ELF-1 (cell line): ENCODE results near the gene ACO2.
"Not testable (repeated sequence)": the region's sequence is repeated elsewhere in the genome, so short reads cannot be mapped to it uniquely, and the experiment has no call there.

ENCODE experiments used
- DNase-seq: peaks from one replicate; pipeline ENCODE4 v3.0.0-alpha.2; 2016; ENCODE audit warnings: low read depth, low spot score

Gene ACO2

DNA sequence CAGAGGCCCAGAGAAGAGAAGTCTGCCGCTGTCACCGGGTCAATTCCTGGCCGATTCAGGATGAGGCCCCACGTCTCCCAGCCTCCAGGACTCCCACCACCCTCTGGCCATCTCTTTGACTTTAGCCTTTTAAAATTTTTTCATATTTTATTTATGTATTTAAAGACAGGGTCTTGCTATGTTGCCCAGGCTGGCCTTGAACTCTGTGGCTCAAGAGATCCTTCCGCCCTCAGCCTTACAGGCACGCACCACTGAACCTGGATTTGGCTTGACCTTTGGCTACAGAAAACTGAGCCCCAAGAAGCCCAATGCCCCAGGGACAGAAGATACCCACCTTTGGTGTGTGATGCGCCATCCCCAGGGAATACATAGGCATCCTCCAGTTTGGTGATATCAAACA is 71.4 kb downstream of the ACO2 start:
- no peak for DNase-seq

DNA sequence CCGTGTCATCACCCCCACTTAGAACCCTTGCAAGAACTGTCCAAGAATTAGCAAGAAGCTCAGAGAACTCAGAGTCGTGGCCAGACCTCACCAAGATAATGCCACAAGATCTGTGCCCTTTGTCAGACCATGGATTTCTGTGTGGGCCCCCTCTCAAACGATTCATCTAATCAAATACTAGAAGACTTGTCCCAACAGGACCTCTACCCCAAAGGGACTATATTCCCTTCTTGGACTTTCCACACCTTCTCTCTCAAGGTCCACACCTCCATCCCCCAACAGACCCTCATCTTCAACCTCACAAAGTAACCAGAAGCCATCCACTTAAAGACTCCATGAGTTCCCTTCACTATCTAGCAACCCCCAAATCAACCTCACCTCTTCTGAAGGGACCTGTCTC is 72.6 kb downstream of the ACO2 start:
- no peak for DNase-seq

DNA sequence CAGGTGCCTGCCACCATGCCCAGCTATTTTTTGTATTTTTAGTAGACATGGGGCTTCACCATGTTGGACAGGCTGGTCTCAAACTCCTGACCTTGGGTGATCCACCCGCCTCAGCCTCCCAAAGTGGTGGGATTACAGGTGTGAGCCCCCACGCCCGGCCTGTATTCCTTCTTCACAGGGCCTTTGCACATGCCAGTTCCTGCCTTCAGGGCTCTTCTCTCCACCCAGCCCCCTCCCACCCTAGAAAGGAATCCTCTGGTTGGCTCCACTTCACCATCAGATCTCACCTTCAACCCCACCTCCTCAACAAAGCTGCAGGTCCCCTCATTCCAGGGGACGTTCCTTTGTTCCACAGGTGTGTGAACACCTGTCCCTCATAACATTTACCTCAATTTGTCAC is 73.3 kb downstream of the ACO2 start:
- no peak for DNase-seq

DNA sequence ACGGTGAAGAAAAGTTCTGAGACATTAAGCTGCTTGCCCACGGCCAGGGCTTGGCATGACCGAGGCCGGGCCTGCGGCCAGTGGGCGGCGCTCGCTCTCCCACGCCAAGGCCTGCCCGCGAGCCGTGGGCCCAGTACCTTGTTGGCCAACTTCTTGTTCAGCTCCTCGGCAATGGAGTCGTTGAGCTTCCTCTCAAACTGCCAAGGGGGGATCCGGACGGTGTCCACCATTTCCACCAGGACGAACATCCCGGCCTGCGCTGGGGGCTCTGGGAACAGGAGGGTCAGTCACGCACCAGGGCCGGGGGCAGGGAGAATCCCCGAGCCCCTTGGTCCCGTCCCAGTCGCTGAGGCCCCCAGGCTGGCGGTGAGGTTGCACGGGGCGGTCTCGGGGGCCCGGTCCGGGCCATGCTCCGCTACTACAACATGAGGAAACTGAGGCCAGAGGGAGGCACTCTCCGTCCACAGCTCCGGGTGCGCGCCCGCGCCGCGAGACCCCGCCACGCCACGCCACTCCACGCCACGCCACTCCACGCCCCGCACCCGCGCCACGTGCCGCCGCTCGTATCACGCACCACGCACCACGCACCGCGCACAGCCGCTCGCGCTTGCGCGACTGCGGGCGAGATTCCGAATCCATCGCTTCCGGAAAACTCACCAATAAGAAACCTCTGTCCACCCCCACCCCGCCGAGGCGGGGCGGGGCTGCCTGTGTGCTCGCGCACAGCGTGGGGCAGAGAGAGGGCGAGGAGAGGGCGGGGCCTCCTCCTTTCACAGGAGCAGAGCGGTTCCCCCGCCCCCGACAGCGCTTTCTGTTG is 75.1 kb downstream of the ACO2 start, which contains the start of gene POLR3H:
POLR3H (minus strand) TSS at position 617 of the 817 bp plus-strand sequence; CDS start at position 248, 369 bp downstream.
- peak; percentile 58 for DNase-seq

DNA sequence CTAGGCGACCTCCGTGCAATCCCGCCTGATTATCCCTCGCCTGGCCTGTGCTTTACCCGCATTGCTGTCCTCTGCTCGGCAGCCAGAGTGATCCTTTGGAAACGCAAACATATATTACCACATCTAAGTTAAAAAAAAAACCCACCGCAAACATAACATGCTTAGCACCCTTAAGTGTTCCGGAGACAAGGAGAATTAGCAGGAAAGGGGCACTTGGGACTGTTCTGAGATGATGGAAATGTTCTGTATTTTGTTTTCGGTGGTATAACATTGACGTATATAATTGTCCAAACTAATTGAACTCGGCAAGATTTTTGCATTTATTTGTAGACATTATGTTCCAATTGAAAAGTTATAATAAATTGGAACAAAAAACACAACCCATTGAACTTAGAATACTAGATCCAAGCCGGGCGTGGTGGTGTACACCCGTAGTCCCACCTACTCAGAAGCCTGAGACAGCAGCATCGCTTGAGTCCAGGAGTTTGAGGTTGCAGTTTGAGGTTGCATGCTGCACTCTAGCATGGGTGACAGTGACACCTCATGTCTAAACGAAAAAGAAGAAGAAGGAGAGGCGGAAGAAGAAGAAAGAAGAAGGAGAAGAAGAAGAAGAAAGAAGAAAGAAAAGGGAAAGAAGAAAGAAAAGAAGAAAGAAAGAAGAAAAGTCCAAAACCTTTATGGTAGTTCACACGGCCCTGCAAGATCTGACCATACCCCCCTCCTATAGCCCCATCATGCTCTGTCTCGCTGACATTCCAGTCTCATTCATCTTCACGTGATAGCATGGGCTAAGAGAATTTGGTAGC is 76.0 kb downstream of the ACO2 start:
- DNase-seq, result peak; percentile 99

DNA sequence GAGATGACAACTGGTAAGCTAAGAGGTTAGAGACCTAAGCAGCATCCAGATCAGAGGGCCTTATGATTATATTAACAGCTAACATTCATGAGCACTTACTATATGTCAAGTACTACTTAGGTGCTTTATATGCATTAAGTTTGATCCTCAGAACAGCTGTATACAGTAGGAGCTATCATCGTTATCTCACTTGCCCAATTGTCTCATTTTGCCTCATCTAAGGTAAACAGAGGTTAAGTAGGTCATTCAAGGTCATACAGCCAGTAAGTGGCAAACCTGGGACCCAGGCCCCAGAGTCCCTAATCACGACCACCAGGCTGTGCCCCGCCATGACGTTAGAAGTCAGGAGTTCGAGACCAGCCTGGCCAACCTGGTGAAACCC is 79.9 kb downstream of the ACO2 start:
- no peak for DNase-seq

DNA sequence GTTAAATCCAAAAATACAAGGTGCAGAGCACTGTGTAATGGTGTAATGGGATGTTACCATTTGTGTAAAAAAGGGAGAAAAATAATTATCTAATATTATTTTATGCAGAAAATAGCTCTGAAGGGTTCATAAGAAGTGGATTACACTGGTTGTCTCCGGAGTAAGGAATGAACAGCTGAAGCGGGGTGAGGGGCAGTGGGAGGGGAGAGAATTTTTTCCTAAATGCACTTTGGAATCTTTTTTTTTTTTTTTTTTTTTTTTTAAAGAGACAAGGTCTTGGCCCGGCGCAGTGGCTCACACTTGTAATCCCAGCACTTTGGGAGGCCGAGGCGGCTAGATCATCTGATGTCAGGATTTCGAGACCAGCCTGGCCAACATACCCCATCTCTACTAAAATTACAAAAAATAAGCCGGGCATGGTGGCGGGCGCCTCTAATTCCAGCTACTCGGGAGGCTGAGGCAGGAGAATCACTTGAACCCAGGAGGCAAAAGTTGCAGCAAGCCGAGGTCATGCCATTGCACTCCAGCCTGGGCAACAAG is 82.1 kb downstream of the ACO2 start:
- no peak for DNase-seq

DNA sequence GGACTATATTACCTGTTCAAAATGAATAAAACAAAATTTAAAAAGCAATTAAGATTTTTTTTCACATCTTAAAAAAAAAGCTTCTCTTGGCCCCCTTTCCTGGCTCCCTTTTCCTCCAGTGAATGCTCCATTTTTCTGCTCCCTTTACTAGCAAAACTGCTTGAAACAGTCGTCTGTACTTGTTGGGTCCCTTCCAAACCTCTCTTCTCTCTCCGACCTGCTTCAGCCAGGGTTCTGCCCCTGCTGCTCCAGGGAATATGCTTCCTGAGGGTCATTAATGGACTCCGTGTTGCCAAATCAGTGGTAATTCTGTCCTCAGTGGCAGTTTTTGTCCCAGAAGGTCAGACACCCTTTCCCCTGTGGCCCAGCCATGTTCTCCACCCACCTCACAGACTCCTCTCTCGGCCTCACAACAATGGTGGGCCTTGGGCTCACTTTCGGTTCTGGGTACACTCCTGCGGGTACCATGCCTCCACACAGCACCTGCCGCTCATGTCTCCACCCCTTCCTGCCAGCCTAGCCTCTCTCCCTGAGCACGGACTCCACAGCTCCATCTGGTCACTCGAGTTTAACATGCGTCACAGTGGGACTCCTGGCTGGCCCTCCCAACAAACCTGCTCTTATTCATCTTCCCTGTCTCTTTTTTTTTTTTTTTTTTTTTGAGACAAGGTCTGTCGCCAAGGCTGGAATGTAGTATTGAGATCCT is 83.1 kb downstream of the ACO2 start:
- no peak for DNase-seq

DNA sequence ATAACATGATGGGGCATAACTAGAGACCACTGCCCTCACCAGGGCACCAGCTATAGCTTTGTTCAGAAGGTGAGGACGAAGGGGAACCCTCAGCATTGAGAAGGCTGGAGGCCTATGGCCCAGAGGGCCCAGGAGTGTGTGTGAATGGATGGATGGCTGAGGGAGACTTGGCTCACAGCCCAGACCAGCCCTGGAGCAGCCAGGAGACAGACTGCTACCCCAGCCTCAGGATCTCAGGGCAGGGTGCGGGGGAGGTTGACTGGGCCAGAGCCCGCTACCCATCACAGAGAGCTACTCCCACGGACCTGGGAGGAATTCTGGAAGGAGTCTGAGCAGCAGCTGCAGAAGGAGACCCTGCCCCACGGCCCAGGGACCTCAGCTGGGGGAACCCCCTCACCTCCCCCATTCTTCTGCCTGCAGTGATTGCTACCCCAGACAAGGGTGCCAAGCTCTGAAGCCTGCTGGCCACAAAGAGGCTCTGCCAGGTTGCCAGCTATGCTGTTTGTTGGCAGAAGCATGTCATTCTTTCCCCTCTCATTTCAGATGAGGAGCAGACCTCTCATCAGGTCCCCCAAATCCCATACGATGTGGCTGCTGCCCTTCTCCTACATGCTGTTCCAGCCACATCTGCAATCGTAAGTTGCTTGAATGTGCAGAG is 86.5 kb downstream of the ACO2 start:
- no peak for DNase-seq

DNA sequence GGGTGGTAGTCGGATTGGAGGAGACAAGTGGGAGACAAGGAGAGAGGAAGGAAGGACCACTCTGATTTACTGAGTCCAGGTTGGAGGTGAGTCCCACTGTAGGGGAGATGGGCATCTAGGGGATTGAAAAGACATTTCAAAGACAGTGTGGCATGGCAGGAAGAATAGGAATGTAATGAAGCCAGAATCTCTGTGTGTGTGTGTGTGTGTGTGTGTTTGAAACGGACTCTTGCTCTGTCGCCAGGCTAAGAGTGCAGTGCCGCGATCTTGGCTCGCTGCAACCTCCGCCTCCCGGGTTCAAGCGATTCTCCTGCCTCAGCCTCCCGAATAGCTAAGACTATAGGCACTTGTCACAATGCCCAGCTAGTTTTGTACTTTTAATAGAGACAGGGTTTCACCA is 87.6 kb downstream of the ACO2 start:
- no peak for DNase-seq

DNA sequence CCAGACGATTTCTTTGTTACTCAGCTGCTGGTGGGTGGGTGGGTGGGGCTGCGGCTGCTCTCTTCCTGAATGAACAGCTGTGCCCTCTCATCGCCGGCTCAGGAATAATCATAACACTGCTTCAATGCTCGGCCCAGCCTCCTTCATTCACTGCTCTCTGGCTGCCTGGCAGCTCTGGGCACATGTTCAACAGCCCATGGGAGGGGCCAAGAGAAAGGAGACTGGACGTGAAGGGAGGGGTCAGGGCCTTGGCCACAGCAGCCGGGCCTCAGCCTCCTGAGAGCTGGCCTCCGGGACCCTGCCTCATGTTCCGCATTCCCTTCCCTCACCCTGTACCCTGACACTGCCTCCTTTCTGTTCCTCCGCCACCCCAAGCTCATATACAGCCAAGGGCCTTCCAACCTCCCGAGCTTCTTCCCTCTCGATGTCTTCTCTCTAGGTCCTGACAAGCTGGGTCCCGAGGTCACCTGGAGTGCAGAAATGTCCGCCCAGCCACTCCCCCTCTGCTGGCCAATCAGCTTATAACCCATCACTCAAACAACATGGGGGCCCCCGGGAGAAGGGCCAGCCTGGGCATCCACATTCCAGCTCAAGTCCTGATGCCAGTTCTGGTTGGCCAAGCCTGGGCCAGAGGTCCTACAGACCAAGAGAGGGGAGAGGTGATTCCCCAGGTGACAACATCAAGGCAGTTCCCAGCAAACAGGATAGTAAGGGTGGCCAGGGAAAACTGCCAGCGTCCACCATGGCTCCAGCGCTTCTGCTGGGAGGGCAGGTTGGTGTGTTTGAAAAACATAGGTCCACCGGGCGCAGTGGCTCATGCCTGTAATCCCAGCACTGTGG is 88.7 kb downstream of the ACO2 start:
- peak; percentile 35 for DNase-seq

DNA sequence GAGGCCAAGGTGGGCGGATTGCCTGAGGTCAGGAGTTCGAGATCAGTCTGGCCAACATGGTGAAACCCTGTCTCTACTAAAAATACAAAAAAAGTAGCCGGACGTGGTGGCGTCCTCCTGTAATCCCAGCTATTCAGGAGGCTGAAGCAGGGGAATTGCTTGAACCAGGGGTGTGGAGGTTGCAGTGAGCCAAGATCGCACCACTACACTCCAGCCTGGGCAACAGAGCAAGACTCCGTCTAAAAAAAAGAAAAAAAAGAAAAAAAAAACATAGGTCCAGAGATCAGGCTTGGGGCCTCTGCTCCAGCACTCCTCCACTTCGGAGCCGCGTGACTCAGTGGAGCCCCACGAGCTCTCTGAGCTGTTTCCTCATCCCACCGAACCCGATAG is 89.3 kb downstream of the ACO2 start:
- DNase-seq, result not testable (repeated sequence)

DNA sequence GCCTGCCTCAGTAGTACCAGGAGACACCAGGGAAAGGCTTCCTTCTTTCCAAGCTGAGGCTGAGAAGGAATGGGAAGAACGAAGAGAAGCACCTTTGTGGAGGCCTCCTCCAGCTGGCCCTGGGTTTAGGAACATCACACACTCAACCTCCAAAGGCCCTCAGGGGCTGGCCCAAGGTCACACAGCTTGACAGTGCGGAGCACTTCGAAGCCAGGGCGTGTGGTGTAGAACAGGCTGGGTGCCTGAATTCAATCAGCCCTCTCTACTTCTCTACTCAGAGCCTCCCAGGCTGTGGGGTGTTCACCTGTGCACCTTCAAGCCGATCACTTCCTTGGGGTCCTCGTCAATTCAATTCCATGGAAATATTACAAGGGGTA is 91.2 kb downstream of the ACO2 start:
- DNase-seq, result peak; percentile 42

DNA sequence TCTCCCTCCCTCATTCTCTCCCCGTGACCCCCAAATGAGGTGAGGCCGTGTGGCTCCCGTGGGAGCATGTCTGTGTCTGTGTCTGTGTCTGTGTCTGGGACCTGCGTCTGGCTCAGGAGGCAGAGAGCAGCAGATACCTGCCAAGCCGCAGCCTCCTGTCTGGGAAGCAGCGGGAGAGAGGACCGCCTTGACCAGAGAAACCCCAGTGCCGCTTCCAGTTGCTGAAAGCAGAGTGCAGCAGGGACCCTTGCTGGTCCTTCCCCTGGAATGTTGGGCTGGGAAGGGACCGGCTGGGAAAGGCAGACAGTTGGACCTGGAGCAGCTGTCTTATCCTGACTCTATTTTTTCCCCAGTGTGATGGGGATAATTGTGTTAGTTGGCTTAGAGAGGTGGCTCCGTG is 92.4 kb downstream of the ACO2 start:
- peak; percentile 30 for DNase-seq

DNA sequence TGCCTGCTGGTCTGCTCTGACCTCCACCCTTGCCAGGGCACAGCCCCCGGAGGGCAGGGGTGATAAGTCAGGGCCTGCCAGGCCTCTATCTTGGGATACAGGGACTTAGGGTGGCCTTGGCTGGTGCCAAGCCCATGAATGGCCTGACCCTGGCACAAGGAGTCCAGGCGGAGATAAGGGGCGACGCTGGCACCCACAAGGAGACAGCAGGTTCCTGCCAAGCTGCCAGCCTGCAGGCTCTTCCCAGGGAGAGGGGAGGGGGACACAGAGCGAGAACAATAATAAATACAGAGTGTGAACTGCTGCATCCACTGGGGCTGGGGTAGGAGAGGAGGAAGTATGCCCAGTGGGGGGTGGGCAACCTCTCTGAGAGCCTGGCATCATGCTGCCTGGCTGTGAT is 92.9 kb downstream of the ACO2 start:
- DNase-seq, result no peak

DNA sequence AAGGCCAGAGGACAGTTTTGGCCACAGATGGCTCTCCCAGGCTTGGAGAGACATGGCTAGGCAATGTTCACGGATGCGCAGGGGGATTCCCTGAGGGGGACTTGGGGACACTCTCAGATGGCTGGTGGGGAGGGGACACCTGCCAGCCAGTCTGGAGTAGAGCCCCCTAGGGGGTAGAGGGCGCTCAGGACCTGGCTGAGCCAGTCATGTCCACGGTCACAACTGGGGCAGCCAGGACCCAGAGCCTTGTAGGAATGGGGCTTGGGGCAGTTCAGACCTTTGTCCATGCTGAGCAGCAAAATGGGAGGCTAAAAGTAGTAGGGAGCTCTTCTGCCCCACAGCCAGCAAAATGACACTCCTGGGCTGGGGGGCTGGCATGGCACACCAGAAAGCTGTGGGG is 93.5 kb downstream of the ACO2 start:
- no peak for DNase-seq

DNA sequence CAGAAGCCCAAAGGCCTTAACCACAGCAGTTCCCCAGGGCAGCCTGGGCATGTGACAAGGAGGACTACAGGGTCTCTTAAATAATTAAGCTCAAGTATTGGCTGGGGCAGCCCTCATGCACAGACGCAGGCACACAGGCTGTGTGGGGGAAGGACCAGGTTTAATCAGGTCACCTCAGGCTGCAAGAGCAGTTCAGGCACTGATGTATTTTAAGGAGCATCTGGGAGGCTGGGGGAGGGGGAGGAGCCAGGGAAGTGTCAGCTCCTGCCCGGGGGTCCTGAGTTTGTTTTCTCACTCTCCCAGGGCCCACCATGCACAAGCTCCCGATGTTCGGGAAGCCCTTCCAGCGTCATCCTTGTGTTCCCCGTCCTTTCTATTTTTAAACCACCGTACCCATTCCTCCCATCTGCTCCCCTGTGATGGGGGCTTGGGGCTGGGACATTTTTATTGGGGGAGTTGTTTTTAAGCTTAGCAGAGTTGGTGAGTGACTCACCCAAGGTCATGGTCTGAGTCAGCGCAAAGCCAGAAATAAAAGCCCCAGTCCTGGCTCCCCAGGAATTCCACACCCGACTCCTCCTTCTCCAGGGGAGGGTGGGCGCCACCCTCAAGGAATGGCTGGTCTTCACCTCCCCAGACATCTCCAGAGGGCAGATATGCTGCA is 94.3 kb downstream of the ACO2 start:
- DNase-seq, result peak; percentile 58

DNA sequence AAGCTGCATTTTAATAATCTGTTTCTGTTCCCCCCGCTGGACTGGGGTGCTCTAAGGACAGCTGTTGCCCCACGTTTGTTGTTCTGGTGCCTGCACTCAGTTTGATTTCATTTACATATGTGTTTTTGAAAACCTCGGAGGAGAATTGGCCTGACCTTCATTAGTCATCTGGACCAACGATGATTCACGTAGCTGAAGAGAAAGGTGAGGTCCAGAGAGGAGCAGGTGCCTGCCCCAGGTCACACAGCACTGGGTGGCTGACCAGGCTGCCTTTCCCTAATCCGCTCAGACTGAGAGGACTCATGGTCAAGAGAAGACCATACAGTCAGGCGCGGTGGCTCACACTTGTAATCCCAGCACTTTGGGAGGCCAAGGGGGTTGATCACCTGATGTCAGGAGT is 95.6 kb downstream of the ACO2 start:
- no peak for DNase-seq

DNA sequence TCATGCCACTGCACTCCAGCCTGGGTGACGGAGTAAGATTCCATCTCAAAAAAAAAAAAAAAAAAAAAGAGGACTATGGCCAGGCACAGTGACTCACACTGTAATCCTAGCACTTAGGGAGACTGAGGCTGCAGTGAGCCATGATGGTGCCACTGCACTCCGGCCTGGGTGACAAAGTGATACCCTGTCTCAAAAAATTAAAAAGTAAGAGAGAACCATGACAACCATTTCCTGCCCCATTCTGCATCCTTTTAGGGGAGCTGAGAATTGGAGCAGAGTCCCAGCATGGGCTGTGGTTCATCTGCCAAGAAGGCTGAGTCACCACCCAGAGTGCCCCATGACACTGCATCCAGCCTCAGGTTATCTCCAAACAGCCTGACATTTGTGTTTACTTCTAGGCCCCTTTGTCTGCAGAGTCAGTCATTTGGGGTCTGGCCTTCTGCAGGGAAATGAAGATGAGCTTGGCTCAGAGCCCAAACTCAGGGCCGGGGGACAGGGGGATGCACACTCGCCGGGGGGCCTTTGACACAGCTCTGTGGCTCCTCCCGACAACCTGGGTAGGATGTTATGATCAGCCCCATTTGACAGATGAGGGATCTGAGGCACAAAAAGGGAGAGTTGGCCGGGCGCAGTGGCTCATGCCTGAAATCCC is 96.6 kb downstream of the ACO2 start:
- DNase-seq, result peak; percentile 83

DNA sequence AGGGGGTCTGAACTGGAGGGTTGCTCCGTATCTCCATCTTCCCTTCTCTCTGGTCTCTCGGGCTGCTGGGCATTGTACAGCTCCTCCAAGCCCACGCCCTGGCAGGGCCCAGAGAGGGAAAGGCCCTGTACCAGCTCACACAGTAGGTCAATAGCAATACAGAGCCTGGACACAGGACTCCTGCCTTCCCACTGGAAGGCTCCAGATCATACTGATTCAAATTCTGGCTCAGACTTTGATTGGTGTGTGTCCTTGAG is 98.5 kb downstream of the ACO2 start:
- no peak for DNase-seq
